ENCODE results near the gene CNTN5.
"Not testable (repeated sequence)": the region's sequence is repeated elsewhere in the genome, so short reads cannot be mapped to it uniquely, and the experiment has no call there.

The CNTN5 gene

DNA sequence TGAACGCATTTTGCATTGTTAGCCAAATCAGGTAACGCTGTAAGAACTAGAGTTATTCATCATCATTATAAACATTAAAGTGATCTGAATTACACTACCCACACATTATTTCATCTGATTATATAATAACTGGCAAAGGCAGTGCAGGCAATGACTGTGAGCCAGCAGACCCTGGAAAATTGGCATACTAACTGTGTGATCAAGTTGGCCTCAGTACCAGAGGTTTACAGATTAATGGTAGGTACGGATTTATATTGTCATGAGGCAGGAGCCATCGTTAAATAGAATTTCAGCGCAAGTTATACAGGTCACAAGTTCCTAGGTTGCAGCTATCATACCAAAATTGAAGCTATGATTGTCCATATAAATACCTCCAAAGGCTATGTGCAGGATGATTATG is 225.4 kb downstream of the CNTN5 start:
- H3K4me3 ChIP-seq (ENCODE audit: low read length), result no peak overlapping the region
- DNase-seq (ENCODE audit: low read depth, low spot score), result no peak

DNA sequence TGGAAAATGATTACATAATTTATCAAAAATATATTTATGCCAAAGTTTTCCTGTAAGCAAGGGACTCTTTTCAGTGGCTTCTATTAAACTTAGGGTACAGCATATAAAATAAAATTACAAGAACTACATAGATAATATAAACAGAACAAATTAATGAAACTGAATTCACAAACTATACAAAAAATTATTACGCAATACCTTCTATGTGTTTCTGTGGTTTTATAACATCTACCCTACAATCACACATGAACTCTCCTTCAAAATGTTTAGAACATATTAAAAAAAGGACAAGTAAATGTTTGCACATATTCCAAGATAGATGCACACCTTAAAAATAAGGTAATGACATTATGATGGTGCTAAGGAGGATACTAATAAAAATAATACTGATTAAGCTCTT is 235.9 kb downstream of the CNTN5 start:
- H3K4me3 ChIP-seq (ENCODE audit: low read length), result no peak overlapping the region
- no peak for DNase-seq (ENCODE audit: low read depth, low spot score)

DNA sequence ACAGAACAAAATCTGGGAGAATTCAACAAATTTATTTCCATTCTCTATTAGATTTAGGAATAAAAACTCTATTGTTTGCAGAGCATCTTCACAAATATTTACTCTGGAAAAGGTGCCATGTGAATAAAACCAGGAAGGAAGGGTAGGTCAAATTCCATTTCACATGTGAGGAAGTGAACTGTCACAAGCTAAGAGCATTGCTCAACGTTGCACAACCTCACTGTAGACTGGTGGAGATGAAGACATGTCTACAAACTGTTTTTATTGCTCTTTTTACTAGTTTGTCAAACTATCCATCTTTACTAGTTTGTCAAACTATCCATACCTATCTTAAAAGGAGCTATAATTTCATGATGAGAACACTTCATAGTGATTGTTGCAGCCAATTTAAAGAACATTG is 236.4 kb downstream of the CNTN5 start:
- no peak overlapping the region for H3K4me3 ChIP-seq (ENCODE audit: low read length)
- no peak for DNase-seq (ENCODE audit: low read depth, low spot score)

DNA sequence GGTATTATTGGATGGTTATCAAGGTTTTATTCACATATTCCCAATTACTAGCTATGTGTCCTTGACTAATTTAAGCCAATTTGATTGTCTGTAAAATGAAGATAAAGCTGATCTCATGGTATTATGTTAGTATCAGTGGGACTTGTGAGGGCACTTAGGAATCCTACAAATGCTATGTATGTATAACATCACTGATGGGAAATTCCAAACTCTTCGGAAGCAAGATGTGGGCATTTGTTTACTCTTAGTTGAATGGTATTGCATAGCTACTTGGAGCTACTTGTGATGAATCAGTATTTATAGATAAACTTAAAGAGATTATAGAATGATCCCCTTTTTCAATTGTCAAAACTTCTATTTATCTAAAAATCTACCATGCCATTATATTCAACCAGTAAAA is 239.9 kb downstream of the CNTN5 start:
- no peak overlapping the region for H3K4me3 ChIP-seq (ENCODE audit: low read length)
- DNase-seq (ENCODE audit: low read depth, low spot score), result no peak

DNA sequence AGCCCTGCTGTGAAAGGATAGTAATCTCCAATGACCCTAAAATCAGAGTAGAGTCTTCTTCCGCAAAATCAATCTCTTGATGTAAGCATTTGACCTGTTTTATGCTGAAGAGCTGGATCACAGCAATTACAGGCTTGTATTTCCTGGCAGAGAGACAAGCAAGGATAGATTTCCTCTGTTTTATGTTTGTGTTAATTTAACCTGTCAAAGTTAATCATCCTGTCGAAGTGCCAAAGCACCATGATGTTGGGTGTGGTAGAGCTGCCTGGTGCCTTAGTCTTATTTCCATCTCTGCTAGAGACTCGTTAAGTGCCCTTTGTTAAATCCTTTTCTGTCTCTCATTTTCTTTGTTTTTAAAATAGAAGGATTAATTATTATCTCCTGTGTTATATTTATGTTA is 248.1 kb downstream of the CNTN5 start:
- no peak overlapping the region for H3K4me3 ChIP-seq (ENCODE audit: low read length)
- DNase-seq (ENCODE audit: low read depth, low spot score), result no peak

DNA sequence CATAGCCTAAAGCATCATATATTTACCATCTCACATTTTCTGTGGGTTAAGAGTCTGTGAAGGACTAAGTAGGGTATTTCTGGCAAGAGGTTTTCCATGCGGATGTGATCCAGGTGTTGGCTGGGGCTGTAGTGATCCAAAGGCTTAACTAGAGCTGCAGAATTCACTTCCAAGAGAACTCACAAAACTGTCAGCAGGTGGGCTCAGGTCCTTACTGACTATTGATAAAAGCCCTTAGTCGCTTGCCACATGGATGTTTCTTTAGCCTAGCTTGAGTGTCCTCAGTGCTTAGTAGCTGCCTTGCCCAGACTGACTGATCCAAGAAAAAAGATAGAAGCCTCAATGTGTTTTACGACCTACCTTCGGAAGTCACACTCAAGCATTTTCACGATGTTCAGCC is 250.8 kb downstream of the CNTN5 start:
- H3K4me3 ChIP-seq (ENCODE audit: low read length), result no peak overlapping the region
- no peak for DNase-seq (ENCODE audit: low read depth, low spot score)

DNA sequence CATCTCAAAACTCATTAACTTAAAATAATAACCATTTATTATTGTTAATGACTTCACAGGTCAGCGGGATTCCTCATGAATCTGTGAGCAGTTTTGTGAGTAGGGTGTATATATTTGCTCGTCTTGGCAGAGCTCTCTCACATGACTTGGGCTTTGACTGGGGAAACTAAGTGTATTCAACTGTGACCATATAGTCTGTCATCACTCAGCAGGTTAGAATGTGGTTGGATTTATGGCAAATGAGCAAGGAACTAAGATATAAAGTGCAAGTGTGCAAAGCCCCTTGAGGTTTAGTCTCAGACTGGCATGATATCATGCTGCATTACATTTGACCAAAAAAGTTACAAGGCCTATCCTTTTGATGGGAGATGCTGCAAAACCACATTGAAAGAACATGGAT is 254.8 kb downstream of the CNTN5 start:
- DNase-seq (ENCODE audit: low read depth, low spot score), result no peak
- no peak overlapping the region for H3K4me3 ChIP-seq (ENCODE audit: low read length)

DNA sequence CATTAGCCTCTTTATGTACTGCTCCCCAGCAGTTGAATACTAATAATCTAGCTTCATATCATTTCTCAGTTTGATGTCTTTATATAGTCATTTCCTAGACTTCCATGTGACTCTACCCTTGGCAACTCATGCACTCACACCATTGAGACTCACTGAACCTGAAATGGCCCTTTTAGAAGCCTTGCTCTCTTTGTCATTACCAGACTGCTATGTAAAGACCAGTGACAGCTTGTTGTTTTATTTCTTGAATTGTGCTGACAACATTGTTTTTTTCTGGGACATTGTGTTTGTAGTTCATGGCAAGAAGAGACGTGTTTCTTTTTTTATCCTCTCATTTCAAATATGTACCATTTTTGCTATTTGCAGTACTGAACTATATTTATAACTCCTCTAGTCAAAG is 256.5 kb downstream of the CNTN5 start:
- no peak overlapping the region for H3K4me3 ChIP-seq (ENCODE audit: low read length)
- DNase-seq (ENCODE audit: low read depth, low spot score), result no peak

DNA sequence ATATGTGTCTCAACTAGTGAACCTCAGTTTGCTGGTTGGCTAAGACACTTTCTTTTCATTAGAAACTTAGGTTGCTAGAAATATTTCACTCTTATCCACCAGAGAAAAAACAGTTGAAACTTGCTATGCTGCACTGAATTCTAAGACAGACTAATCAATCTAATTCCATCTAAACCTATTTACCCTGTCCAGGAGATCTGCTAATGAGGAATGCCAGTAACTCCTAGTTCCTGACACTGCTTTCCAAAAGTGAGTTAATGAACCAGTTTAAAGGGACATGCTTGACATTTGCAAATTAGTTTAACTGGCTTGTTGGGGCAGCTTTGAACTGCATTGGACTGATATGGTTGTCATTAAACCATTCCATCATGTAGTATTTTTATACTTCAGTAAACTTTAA is 258.5 kb downstream of the CNTN5 start:
- DNase-seq (ENCODE audit: low read depth, low spot score), result no peak
- no peak overlapping the region for H3K4me3 ChIP-seq (ENCODE audit: low read length)

DNA sequence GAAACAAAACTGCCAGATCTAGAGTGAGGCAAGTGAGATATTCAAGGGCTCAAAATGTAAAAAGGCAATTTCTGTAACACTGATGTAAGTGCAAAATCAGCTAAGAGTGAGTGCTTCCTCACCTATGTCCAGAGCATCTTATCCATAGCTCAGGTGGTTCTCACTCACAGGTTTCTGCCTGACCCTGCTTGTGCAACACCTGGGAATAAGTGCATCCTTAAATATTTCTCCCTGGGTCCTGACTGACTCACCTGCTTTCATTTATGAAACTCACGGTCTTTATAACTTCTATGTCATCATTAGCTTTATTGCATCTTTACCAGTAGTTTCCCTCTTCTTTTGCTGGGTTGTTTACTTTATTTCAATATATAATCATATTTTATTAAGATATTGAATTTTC is 260.6 kb downstream of the CNTN5 start:
- no peak overlapping the region for H3K4me3 ChIP-seq (ENCODE audit: low read length)
- DNase-seq (ENCODE audit: low read depth, low spot score), result no peak

DNA sequence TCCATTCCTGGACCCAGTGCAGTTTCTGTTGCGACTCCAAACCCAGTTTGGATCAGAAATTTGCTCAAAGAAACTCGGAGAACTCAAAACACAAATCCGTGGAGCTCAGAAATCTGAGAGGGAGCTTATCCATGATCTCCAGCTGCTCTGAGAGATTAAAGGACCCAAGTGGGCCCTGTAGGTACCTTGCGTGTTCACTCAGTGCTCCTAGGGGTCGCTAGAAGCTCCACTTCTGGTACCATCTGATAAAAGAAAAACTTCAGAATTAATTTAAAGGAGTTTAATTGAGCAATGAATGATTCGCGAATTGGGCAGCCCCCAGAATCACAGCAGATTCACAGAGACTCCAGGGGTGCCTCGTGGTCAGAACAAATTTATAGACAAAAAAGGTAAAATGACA is 277.2 kb downstream of the CNTN5 start:
- H3K4me3 ChIP-seq (ENCODE audit: low read length); DNase-seq (ENCODE audit: low read depth, low spot score): not testable (repeated sequence)

DNA sequence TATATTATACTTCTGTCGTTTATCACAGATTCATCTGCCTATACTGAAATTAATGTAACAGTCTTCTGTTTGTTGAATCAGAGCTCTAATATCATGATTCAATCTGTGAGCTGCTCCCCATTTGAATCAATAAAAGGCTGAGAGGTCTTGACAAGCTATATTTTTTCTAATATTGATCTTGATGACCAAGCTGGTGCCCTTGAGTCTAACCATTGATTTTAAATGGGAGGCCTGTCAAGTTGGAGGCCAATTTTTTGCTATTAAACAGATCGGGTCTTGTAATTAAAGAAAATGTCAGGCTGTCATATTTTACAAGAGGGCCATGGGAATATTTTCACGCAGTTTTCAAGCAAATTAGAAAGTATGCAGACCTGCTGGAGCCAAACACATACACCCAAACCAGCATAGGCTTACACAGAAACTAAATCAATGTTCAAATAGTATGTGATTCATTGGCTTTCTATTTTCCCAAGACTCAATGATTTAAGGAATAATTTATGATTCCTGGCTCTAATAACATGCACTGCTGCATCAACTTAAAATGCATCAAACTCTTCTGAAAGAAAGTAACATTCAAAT is 286.9 kb downstream of the CNTN5 start:
- H3K4me3 ChIP-seq (ENCODE audit: low read length), result no peak overlapping the region
- no peak for DNase-seq (ENCODE audit: low read depth, low spot score)

DNA sequence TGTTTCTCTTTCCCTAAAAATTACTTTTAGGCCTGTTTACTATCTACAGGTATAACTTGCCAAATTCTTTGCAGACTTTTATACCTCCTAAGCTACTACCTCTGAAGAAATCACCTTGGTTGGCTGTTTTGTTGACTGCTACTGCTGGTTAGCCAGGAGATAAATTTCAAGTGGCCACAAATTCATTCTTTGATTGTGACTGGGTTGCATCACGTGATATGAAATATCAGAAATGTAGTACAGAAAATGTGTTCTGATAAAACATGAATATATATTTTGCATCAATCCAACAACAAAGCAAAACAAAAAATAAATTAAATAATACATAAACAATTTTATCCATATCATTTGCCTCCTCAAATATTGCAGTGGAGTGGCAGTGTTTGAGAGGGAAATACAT is 291.1 kb downstream of the CNTN5 start:
- H3K4me3 ChIP-seq (ENCODE audit: low read length), result no peak overlapping the region
- DNase-seq (ENCODE audit: low read depth, low spot score), result no peak

DNA sequence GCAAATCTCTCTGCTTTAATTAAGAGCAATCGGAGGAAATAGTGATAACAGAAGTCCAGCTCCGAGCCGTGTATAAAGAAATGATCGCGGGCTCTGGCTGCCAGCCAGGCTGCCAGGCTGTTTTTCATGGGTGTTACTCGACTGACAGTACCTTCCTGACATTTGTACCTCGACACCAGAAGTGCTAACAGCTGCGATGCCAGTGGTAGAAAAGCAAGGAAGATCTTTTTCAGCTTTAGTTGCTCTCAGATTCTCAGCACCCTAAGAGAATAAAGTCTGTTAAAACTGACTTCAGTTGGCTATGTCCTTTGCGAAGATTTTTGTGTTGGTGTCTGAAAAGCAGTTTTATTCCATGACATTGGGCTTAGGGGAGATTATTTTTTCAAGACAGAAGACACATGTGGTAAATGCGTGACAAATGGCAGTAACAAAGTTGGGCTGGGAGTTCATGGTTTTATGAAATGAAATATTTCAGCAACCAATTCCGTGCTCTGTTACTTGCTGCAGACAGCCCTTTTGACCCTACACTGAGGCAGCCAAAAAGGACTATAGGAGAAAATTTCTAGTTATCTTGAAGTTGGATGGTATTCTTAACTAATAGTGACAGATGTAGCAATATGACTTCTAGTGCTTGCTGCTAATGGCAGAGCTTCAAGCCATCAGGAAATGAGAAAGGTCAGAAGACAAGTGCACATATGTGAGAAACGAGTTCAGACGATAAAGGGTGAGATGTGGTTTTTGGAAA is 296.2 kb downstream of the CNTN5 start:
- no peak for DNase-seq (ENCODE audit: low read depth, low spot score)
- no peak overlapping the region for H3K4me3 ChIP-seq (ENCODE audit: low read length)

DNA sequence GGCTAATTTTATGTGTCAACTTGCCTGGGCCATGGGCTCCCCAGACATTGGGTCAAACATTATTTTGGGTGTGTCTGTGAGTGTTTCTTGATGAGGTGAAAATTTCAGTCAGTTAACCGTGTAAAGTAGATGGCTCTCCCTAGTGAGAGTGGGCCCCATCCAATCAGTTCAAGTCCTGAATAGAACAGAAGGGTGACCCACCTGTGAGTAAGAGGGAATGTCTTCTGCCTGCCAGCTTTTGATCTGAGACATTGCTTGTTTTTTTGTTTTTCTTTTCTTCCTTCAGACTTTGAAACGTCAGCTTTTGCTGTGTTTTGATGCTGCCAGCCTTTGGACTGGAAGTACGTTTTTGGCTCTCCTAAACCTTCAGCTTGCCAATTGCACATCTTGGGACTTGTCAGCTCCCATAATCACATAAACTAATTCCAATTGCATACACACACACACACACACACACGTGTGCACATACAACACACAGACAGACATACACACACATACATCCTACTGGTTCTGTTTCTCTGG is 300.1 kb downstream of the CNTN5 start:
- DNase-seq (ENCODE audit: low read depth, low spot score), result no peak
- H3K4me3 ChIP-seq (ENCODE audit: low read length), result no peak overlapping the region

DNA sequence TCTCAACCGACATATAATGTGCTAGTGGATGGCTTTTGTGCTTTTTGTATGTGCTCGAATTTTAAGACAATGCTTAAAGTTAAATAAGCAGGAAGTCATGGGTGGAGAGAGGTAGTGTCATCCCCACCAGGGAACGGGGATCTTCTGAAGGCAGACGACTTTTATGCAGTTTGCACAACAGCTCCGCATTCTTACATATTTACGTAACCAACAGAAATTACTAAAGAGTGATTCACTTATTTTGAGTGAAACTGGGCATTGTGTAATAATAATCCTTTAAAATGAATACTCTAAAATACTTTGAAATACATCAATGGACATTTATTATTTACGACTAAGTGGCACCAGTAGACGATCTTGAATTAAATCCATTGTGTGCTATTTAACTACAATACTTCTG is 305.1 kb downstream of the CNTN5 start:
- no peak overlapping the region for H3K4me3 ChIP-seq (ENCODE audit: low read length)
- DNase-seq (ENCODE audit: low read depth, low spot score), result no peak

DNA sequence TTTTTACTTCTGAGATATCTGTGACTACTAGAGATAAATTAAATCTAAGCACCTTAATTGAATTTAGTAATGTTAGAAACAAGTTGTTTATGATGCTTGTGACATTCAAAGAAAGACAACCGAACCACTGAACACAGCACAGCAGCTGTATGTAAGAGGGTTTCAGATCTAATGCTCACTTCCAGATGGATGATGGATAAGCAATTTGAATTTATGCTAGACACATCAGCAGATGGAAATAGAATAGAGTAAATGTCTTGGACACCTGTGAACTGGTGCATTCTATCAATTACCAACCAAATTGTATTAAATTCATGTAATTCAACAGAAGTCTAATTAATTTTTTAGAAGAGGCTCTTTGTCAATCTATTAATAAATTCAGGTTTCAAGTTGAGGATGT is 306.3 kb downstream of the CNTN5 start:
- no peak for DNase-seq (ENCODE audit: low read depth, low spot score)
- H3K4me3 ChIP-seq (ENCODE audit: low read length), result no peak overlapping the region

DNA sequence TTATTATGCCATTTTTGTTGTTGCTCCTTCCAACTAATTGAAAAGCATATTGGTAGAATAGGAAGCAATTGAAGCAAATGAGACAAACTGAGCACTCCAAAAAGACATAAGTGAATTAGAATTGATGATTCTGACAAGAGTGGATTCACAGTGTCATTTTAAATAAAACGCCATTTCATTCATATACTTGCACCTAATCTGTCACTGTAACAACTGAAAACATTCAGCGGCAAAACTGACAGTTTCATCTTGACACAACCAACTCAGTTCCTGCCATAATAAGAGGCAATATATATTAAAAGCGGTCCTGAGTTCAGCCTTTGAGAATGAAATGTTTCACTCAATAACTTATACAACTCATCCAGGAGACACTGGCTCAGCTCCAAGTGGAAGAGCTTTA is 306.8 kb downstream of the CNTN5 start:
- no peak for DNase-seq (ENCODE audit: low read depth, low spot score)

DNA sequence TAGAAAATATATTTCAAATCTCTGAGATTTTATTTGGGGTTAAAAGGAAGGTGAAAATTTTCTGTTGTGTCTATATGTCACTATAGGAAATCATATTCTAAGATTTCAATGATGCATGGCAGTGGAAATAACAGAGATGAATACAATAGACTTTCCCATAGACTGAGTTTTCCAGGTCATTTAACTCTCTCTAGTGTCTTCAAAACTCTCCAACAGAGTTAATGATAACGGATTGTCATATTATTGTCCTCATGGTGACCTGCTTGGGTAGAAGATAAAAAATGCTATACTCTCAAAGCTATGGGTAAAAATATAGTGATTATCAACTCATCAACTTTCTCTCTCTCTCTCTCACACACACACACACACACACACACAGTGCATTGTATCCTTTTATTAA is 312.9 kb downstream of the CNTN5 start:
- no peak overlapping the region for H3K4me3 ChIP-seq (ENCODE audit: low read length)
- no peak for DNase-seq (ENCODE audit: low read depth, low spot score)

More for the DNA sequence above, 306.8 kb downstream of the CNTN5 start:
- no peak overlapping the region for H3K4me3 ChIP-seq (ENCODE audit: low read length)

DNA sequence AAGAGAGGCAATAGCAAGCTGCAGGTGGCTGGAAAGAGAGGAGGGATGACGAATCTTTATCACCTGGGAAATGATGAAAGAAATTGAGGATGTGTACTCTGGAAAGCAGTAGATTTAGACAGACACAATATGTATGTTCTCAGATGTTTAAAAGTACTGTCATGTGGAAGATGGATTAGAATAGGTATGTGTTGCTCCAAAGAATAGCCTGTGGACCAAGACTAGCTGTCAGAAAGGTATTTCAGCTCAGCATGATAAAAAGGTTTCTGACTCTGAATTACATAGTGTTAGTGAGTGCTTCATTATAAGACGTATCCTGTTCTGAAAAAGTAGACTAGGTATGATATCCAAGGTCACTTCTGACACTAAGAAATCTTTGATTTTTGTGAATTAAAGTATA is 322.4 kb downstream of the CNTN5 start:
- no peak overlapping the region for H3K4me3 ChIP-seq (ENCODE audit: low read length)
- no peak for DNase-seq (ENCODE audit: low read depth, low spot score)

DNA sequence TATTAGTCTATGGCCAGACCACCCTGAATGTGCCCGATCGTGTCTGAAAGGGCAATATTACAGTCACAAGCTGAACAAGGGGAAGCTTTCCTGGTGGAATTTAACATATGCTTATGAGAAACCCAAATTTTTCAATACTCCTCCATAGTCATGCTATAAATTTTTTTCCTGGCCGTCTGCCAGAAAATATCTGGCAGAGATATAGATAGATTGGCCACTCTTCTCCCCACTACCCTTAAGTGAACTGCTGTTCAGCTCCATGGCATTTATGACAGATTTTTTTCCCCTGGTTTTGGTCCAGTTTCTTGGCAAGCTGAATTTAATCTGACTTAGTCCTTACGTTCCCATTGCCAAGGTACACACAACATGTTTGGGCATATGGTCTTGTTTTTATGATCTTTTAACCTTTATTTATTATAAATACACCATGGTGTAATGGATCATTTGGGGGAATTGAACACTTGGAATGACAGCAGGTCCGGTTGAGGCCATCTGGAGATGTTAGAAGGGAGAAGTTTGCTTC is 328.5 kb downstream of the CNTN5 start:
- no peak for DNase-seq (ENCODE audit: low read depth, low spot score)
- H3K4me3 ChIP-seq (ENCODE audit: low read length), result no peak overlapping the region
